ENCODE data around the gene C5orf15.

C5orf15 gene

DNA sequence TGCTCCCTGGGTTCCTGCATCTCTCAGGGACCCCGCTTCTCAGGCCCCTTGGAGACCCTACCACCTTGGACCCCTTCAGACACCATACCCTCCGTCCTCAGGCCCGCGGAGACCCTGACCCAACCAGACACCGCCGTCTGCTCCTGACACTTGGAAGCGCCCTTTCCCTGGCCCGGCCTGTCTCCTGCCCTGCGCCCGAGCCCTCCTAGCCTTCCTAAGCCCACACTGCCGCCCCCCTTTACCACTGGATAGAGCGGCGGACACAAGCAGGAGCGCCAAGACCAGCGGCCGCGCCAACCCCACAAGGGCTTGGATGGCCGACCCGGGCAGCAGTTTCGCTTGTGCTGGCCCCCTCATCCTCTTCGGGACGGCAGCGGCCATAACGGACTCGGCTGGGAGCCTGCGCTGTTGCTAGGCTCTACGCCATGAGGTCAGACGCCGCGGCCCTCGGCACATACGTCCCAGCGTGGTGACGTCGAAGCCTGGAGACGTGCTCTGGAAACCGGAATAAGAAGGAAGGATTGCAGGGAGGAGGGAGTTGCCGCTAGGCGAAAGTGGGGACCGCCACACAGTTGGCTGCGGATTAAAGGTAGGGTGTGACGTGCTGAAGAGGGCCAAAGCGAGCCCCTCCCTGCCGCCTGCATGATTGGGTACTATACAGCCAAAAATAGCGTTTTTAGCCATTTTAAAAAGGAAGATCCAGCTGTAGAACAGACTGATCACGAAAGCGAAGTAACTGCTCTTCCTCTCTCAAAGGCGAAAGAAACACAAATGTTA lies at the start of gene C5orf15:
TSS of gene C5orf15 (minus strand) at position 422 of the 777 bp plus-strand sequence. CDS start at position 381, 41 bp downstream.
- peak; percentile 71 to 80 for DNase-seq (ENCODE audit: low read depth in 1 of 2, low spot score in 1 of 2)

DNA sequence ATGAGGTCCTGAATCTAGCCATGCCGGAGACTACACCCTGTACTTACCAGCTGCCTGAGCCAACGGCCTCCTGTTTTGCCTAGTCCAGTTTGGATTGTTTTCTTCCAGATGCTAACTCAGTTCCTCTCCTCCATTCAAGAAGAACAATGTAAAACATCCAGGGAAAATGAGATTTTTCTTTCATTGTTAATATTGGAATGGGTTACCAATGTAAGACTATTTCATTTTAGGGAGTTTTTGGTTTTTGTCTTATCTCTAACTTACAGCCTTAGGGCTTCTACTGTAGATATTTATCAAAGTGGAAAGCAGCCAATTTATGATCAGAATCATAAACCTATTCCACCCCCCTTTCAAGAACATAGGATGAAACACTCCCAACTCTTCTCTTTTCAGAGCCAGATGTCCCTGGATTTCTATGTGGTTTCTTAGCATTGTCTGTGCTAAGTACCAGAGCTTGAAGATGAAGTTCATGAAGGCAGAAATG lies 39.9 kb upstream of the C5orf15 start:
- DNase-seq (ENCODE audit: low read depth in 1 of 2, low spot score in 1 of 2) = no peak

DNA sequence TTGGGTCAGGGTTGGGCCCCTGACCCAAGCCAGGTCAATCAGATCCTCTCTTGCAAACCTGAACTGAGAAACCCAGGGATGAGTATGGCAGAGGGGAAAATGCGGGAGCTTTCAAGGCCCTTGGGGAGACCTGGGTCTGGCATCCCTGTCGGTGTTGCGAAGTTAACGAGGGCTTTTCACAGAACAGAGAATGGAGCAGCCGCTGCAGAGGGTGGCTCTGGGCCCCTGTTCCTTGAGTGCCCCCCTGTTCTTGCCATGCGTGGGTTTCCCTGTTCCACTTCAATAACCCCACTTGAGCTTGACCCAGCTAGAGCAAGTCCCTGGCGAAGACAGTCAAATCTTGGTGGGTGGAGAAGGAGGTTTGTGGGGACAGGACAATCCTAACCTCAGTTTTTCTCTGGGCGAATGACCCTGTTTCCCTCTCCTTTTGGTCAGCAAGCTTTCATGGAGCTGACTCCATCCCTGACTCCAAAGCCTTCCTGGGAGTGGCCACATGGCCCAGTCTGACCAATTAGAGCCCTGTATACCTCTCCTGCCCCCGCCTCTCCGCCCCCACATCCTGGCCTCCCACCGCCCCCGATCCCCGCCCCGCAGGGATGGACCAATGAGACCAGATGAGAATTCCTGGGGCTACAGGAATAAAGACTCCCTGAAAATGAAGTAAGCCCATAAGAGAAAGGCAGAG lies 39.3 kb upstream of the C5orf15 start:
- DNase-seq (ENCODE audit: low read depth in 1 of 2, low spot score in 1 of 2) = no peak

DNA sequence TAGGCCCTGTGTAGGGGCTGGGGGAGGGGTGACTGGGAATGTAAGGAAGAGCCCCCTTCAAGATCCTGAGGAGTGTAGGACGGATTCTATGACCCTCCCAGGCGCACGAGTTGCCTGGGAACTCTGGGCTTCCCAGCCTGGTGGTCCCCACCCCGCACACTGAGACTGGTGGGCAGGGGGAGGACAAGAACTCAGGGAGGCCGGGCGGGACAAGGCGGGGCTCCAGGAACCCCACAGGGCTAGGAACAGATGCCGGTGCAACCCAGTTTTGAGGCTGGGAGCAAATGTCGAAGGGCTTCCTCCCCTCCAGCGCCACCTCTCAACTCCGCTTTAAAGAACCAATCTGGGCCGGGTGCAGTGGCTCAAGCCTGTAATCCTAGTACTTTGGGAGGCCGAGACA lies 37.7 kb upstream of the C5orf15 start:
- DNase-seq (ENCODE audit: low read depth in 1 of 2, low spot score in 1 of 2) = no peak

DNA sequence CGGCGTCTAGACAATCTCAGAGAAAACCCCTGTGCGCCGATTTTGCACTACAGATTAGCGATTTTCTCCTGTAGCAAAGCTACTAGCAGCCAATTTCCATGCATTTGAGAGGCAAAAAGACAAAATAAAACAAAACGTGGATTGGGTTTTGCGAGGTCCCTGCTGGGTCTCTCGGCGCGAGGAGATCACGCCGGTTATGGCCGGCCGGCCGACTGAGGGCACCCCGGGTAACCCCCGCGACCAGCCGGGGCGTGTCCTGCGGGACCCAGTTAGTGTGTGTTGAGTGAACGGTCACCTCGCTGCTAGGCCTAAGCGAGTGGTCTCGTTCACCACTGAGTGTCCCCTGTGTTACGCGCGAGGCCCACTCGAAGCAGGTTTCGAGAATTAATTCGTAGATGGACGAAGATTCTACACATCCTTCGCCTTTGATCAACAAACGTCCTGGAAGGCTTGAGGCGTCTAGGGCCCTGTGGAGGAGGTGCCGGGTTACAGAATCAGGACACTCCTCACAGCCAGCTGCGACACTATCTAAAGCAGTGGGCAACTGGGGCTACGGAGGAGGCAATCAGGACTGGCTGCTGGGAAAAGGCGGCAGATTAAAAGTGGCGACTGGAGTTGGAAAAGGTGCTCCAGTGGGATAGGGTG lies 37.1 kb upstream of the C5orf15 start:
- no peak for DNase-seq (ENCODE audit: low read depth in 1 of 2, low spot score in 1 of 2)

DNA sequence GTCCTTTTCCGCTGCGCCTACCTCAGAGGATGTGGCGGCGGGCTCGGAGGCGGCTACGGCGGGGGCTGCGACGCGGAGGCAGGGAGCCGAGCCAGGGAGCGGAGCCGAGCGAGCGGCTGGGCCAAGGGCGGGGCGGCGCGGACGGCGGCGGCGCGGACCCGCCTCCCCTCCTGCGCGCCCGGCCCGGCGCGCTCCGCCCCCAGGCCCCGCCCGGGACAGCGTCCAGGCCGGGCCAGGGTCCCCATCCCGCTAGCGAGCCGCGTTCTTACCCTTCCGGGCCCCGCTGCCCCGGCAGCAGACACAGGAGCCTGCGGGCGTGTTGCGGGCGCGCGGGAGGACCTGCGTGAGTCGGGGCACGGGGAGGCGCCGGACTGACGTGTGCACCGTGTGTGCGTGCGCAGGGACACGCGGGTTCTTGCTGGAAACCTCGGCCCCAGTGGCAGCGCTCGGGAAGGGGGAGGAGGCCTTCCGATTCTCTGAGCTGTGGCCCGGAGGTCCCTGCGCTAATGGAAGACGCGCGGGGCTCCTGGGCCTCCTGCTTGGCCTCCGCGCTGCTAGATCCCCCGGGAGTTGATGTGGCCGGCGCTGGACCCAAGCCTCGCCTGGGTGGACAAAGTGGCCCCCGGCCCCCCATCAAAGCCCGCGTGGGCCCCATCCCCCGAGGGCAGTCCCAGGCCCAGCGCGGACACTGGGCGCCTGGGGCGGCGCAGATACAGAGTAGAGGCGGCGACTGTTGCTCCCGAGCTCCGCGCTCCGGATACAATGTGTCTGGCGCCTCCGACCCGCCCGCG lies 36.4 kb upstream of the C5orf15 start, which contains the start of gene VDAC1:
TSS of gene VDAC1 (minus strand) at position 350 of the 791 bp plus-strand sequence. CDS start 11,963 bp downstream, outside the sequence.
- DNase-seq (ENCODE audit: low read depth in 1 of 2, low spot score in 1 of 2) = peak; percentile 61 to 65

DNA sequence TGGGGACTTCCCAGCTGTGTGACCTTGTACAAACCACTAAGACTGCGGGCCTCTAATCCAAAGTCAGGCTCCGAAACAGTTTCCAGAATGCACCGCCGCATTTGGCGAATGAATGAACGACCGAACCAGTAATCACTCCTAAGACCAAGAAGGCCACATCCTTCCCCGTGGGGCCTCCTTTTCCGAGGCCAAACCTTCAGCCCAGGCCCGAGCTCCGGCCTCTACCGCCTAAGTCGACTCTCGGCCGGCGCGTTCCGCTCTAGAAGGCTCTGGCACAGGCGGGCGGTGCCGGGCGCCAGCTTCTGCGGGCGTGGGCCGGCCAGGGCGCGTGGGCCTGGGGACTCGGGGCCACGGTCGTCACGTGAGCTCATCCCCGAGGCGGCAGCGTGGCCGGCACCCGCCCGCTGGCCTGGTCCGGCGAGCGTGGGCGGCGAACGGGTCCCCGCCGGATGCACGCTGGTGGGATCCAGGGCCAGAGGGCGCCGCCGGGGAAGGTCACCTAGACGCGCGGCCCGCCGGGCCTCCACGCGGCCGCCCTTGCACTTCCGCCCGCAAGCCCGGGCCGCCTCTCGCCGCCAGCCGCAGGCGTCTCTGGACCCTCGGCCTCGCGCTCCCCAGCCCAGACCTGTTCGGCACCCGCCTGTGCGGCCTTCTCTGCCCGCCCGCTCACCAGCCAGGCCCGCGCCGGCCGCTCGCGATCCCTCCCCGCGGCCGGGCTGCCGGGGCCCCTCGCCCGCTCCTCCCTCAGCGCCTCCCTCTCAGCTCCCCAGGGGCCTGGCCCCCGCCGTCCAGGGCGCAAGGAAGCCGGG lies 35.6 kb upstream of the C5orf15 start:
- peak in 1 of 2 donors; percentile 31 for DNase-seq (ENCODE audit: low read depth in 1 of 2, low spot score in 1 of 2)

DNA sequence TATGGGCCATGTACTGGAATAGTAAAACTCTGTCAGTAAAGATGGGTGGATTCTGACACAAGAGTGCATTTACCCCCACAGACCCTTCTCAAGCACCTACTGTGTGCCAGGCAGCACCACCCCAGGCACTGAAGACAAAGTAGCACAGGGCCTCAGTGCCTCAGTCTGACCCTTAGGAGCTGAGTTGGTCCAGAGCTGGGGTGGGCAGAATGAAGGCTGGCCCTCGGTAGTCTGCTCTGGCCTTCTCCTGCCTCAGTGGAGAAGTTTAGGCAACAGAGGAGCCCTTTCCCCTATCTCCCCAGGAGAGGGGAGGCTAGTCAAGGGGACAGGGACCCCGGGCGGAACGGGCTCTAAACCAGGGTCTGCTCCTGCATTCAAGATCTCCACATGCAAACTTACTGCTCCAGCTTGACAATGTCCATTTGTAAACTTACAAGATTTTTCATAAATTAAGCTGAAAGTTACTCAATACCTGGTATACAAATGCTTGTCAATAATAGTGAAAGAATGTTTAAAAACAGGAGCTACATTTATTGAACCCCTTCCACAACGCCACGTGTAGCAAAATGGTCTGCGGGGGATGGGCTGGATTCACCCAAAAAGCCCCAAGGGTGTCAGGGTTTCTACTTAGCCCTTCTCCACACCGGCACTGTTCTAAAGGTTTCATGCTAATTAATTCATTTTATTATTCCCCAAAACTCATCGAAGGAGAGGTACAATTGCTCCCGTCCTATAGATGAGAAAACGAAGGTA lies 34.8 kb upstream of the C5orf15 start:
- DNase-seq (ENCODE audit: low read depth in 1 of 2, low spot score in 1 of 2) = peak in 1 of 2 donors; percentile 20

DNA sequence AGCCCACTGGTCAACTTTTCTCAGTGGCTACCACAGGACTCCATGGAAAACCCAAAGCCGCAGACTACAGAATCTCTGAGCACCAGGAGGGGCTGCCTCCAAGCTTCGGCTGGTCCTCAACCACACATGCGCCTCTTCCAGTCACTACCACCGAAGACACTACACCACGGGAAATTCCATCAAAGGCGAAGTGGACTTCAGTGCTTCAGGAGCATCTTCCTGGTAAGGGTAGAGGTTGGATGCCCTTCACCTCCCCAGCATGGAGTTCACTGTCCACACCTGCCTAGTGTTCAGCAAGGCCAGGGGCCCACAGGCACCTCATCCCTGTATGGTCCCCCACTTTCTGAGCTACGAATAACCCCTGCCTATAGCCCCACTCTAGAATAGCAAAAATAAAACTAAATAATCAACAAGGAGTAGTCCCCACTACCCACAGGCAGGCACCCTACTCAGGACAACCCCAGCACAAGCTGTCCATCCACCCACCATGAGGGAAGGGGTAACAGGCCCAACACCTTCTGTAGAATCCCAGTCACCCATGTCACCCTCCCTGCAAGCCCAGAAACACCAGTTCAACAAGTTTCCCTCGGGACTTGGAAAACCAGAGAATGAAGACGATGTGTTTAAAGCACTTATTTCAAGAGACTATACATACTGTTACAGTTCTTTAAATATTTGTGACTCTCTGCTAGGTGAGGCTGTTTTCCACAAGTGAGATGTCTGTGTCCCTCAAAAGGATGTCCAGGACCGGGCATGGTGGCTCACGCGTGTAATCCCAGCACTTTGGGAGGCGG lies 33.7 kb upstream of the C5orf15 start:
- DNase-seq (ENCODE audit: low read depth in 1 of 2, low spot score in 1 of 2) = no peak

DNA sequence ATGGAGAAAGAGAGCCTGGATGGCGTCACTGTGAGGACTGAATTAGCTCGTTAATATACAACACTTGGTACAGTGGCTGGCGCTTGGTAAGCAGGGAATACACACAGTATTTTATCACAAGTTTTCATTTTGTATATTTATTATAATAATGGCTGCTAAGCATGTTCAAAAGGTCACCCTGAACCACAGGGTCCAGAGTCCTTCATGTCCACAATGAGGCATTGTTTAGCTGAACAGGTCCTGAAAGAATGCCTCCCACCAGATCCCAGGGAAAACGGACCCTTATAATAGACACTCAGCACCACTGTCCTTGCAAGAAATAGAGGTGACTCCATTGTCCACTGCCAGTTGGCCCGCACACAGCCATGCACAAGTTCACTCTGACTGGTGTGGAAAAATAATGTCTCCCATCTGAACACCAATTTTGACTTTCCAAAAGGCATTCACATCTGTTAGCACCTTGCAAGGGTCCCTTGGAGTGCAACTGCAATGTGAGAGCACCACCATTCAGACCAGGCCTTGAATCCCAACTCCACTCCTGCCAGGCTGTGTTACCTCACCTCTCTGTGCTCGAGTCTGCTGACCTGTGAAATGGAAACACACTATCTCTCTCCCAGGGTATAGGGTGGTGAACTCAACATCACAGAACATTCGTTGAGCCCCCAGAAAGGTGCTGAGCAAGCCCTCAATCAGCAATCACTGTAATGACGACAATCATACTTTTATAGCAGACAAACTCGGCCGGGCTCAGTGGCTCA lies 32.5 kb upstream of the C5orf15 start:
- DNase-seq (ENCODE audit: low read depth in 1 of 2, low spot score in 1 of 2) = no peak

DNA sequence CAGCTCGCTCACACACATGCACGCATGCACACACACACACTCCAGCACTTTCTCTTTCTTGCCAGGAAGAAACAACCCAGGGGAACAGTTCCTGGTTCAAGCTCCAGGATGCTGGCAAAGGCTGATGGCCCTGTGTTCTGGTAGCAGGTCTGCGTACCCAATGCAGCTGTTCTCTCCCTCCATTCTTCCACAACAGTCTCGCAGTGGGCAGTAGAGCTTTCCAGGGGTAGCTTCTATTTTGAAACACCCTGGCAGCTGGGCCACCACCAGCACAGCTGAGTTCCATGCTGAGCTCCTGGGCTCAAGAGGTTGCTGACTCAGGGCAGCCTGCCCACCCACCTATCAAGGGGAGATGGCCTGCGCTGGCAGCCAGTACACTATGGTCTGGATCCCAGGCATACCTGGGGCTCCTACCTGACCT lies 31.7 kb upstream of the C5orf15 start:
- no peak for DNase-seq (ENCODE audit: low read depth in 1 of 2, low spot score in 1 of 2)

DNA sequence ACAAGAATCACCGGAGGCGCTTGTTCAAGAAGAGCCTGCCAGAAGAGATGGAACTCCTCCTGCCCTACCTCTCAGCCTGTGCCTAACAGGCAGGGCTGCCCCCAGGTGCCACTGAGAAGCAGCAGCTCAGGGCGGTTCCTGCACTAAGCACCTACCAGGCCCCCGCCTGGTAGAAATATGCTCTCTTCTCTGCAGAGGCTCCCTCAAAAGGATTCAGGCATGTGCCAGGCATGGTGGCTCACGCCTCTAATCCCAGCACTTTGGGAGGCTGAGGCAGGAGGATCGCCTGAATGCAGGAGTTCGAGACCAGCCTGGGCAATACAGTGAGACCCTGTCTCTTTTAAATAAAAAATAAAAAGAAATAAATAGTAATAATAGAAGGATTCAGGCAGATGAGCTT lies 30.4 kb upstream of the C5orf15 start:
- DNase-seq (ENCODE audit: low read depth in 1 of 2, low spot score in 1 of 2) = no peak

DNA sequence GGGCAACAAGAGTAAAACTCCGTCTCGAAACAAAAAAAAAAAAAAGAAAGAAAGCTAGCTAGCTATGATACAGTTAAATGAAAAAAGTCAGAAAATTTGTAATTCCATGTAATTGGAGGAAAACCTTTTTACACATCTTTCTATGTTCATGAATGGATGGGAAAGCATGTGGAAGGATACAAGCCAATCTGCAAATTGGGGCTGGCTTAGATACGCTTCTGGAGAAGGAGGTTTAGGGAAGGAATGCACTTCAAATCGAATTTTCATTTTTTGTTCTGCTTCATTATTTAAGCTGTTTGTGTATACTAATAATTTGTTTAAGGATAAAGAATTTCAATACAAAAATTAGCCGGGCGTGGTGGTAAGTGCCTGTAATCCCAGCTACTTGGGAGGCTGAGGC lies 29.6 kb upstream of the C5orf15 start:
- no peak for DNase-seq (ENCODE audit: low read depth in 1 of 2, low spot score in 1 of 2)

DNA sequence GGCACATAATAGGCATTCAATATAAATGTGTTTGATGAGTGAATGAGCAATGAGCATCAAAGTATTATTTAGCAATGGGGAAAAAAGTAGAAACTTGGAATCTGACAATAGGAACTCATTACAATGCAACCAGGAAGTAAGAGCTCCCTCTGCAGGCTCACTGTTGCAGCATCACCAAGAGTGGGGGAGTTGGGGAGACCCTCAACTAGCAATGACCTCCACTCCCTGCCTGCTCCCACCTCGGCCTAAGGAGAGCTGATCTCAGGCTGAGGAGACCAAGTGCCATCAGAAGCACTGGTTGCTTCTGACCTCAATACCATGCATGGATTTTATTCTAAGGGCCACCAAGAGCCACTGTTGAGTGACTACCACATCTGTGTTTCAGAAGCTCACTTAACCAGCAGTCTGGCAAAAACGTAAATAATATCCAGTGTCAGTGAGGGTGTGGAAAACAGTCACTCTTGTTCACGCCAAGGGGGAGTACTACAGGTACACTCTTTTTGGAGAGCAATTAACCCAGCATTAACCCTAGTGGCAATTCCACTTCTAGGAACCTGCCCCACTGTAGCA lies 28.3 kb upstream of the C5orf15 start:
- no peak for DNase-seq (ENCODE audit: low read depth in 1 of 2, low spot score in 1 of 2)

DNA sequence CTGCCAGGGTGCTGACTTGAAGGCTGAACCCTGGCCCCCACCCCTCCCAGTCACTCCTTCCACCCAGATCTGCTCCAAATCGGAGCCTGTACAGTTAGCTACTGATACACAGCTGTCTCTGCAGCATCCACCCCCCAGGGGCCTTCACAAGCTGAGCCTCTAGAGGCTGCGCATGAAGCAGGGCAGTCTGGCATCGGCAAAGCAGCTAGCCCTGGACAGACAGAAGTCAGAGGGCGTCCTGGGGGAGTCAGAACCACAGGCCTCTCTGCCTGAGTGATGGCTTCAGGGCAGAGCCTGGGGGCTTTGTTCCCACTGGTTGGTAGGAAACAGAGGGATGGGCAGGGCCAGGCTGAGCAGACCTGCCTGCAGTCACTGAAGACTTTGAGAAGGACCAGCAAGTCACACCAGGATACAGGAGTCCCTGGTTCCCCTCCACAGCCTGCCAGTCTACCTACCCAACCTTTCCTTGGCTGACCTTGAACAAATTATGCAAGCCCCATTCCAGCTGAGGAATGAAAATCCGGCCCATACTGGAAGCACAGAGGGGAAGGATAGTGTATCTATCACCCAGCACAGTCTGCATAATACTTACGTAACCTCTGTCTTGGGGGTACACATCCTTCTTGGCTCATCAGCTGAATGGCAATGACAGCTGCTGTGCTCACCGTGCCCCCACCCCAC lies 27.6 kb upstream of the C5orf15 start:
- DNase-seq (ENCODE audit: low read depth in 1 of 2, low spot score in 1 of 2) = no peak

DNA sequence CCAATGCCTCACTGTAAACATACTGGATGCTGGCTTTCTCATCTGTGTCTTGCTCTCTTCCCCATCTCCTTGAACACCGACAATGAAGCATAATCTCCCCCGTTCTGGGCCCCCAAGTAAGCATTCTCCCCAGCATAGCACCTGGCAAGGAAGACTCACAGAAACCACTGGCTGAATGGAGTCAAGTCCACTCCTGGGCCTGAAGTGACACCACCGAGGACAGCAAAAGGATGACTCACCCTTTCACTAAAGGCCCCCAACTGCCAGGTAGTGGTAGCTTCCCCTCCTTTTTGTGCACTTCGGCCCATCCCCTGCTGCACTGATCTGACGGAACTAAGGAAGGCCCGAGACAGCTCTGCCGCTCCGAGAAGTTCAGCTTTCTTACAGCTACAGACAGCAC lies 26.9 kb upstream of the C5orf15 start:
- no peak for DNase-seq (ENCODE audit: low read depth in 1 of 2, low spot score in 1 of 2)

DNA sequence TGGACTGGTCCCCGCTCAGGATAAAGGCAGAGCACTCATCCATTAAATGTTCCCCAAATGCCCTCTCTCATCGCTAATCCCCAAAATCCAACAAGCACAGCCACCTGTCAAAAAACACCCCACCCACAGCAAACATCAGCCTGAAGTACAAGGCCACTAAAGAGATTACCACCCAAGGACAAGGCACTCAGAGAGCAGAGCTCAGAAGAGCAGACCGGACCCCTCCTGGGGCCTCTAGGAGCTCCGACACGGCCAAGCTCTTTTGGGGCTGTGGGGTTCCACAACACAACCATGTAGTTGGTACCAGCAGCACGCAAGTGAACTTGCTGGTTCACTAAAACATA lies 26.5 kb upstream of the C5orf15 start:
- no peak for DNase-seq (ENCODE audit: low read depth in 1 of 2, low spot score in 1 of 2)

All from stimulated activated CD4-positive, alpha-beta T cell treated with anti-CD3 and anti-CD28 coated beads, Interleukin-15, amount 100 ng/mL, for 1 hour (primary cell).